Effector CD8-positive, alpha-beta T cell (primary cell): ENCODE results near the gene DUS3L.

Experiments used
- DNase-seq: peaks from one replicate; lab custom pipeline; 2025; lab: John Stamatoyannopoulos, UW
- total RNA-seq, 4 experiments: gene quantifications; one replicate each; lab custom pipeline; 2026; lab: John Stamatoyannopoulos, UW

The DUS3L gene, protein sequence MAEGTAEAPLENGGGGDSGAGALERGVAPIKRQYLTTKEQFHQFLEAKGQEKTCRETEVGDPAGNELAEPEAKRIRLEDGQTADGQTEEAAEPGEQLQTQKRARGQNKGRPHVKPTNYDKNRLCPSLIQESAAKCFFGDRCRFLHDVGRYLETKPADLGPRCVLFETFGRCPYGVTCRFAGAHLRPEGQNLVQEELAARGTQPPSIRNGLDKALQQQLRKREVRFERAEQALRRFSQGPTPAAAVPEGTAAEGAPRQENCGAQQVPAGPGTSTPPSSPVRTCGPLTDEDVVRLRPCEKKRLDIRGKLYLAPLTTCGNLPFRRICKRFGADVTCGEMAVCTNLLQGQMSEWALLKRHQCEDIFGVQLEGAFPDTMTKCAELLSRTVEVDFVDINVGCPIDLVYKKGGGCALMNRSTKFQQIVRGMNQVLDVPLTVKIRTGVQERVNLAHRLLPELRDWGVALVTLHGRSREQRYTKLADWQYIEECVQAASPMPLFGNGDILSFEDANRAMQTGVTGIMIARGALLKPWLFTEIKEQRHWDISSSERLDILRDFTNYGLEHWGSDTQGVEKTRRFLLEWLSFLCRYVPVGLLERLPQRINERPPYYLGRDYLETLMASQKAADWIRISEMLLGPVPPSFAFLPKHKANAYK
- total RNA-seq = 29.9 to 60.0 (median 44.0) reads per million in 4 experiments

GRCh38 chr19:5790559-5791520, at the start of gene DUS3L:
DUS3L (minus strand) TSS chr19:5791163; CDS start chr19:5791141, 22 bp downstream.
- DNase-seq = peak; percentile 91

- DNase-seq = no peak
Observed at GRCh38 chr19:5839065-5840017, 48.4 kb upstream of the DUS3L start, which contains the start of gene FUT6. FUT6 (minus strand) TSS chr19:5839702; CDS start chr19:5832567, 7,135 bp downstream.

- no peak for DNase-seq
Observed at GRCh38 chr19:5838353-5839064, 47.5 kb upstream of the DUS3L start.

- DNase-seq = no peak
Observed at GRCh38 chr19:5837761-5838352, 46.9 kb upstream of the DUS3L start.

DNA sequence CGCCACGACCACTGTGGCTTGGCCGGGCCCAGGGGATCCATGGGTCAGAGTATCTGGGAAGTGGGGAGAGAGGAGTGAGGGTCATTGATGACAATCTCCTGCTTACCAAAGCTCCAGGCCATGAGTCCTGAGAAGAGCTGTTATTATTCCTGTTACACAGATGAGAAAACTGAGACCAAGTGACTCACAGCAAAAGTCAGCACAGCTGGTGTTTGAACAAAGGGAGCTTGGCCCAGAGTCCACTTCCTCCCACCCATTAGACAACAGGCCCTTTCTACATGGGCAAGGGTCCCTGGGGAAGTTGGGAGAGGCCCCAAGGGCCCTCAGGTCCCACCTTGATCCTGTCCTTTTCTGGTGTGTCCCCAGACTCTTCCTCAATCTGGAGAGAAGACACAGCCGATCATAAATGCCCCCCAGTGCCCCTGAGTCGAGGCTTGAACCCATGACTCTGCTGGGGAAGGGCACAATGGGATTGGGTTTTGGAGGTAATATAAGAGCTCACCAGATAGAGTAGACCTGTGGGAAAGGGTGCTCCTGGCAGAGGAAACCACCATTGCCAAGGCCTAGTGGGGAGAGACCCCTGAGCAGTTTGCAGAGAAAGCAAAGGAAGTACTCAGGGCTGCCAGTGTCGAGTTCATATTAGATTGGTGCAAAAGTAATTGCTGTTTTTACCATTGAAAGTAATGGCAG, 41.7 kb upstream of the DUS3L start:
- no peak for DNase-seq

GRCh38 chr19:5832061-5832460, 41.1 kb upstream of the DUS3L start:
- DNase-seq = no peak

DNA sequence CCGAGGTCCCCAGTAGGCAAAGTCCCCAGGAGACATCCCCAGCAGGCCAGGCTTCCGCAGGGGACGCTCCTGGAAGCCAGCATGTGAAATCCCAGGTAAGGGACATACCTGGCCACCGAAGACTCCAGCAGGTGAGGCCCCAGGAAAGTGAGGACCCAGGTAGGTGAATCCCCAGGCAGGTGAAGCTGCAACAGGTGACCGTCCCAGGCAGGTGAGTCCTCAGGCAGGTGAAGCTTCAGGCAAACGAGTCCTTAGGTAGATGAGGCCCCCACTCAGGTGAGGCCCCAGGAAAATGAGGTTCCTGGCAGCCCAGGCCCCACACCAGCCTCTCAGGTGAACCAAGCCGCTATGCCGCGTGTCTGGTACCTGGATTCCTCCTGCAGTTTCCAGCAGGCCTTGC, 40.2 kb upstream of the DUS3L start:
- DNase-seq = no peak

DNA sequence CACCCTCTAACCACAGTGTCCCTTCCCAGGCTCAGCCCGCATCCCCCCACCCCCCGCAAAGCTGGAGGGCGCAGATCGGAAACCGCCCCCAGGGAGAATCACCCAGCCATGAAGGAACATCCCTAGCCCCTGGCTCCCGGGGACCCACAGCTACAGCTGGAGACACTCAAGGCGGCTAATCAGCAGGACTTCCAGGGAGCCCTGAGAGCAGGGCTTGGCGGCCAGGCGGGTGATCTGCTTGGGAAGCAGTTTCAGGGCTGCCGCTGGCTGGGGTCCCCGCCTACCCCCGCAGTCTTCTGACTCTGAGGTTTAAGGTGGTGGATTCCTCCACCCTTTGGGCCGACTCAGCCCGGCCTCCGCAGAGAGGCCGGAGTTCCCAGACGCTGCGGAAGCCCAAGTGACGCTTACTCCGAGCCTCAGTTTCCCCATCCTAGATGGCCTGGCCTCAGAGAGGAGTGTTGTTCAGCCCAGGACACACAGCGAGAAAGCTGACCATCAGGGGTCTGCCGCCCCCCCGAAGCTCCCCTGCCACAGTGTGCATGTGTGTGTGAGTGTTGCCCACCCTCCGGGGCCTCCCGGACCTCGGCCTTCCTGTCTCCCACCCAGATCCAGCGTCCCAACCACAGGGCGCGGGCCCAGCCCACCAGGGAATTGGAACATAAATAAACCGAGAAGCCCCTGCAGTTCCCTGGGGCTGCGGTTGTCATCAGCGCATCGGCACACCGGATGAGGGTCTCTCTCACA, 38.8 kb upstream of the DUS3L start:
- no peak for DNase-seq

DNA sequence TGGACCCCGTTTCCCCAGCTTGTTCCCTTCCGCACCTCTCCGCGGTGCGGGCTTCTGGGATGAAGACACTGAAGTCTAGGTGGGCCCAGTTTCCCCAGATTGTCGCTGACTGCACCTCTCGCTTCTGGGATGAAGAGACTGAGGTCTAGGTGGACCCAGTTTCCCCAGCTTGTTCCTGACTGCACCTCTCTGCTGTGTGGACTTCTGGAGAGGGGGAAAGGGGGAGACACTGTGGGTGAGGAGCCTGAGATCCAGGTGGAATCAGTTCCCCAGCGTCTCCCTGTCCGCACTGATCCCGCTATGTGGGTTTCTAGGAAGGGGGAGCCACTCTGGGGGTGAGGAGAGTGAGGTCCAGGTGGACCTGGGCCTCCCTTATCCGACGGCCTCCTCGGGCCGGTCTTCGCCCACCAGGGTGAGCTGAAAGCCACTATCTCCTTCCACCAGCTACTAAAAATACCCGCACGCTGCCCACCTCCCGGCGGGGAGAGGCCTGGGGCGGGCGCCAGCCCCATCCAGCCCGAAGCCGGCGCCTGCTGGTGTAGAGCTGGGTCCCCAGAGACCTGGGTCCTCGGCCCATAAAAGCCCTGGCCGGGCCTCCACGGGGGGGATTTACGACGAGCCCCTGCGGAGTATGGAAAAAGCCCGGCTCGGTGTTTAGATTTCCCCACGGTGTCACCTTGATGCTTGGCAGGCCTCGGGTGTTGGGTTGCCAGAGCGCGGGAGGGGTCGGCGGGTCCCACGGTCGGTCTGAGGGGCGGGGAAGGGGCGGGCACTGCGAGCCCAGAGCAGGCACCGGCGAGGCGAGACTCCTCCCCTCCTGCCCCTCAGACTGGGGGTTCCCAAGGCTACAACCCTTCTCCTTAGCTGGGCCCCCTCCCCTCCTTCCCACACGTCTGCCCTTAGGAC, 38.0 kb upstream of the DUS3L start:
- peak; percentile 6 for DNase-seq

- peak; percentile 92 for DNase-seq
Observed at GRCh38 chr19:5827891-5828660, 37.1 kb upstream of the DUS3L start.

DNA sequence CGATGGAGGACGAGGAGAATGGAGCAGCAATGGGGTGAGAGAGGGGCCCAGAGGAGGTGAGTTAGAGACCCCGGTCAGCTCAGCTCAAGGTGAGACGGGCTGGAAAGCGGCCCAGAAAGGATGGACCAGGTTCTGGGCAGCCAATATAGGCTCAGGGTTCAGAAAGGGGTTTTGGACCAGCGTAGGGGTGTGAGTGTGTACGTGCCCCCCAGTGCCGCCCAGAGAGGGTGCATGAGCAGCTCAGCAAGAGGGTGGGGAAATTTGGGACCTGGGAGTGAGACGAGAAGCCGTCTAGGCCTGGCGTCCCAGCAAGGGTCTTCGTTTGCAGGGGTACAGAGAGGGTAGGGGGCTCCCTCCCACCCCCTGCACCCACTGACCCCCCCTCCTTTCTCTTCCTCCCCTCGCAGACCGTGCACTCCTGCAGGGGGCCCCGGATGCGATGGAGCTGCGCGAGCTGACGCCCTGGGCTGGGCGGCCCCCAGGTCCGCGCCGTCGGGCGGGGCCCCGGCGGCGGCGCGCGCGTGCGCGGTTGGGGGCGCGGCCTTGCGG, 36.5 kb upstream of the DUS3L start:
- no peak for DNase-seq

- peak; percentile 19 for DNase-seq
Observed at GRCh38 chr19:5826531-5827341, 35.8 kb upstream of the DUS3L start.

DNA sequence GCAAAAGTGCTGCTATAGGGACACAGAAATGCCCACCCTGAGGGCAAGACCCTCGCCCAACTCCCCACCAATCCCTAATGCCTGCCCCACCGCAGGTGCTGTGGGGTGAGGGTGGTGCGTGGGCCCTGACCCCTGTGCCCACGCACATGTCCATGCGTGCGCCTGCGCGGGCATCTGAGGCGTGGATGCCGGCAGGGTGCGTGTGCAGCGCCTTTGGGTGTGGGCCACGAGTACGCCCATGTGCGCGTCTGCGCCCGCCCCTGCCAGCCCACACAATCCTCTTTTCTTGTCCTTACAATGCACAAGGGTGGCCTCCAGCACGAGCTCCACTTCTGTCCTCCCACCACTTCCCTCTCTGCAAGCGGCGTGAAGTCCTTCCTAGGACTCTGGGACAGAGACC, 34.2 kb upstream of the DUS3L start:
- no peak for DNase-seq

GRCh38 chr19:5824751-5825150, 33.8 kb upstream of the DUS3L start:
- no peak for DNase-seq

- no peak for DNase-seq
Observed at GRCh38 chr19:5823579-5824281, 32.8 kb upstream of the DUS3L start.
